Stimulated activated CD4-positive, alpha-beta T cell treated with anti-CD3 and anti-CD28 coated beads, Interleukin-2, amount 100 ng/mL, for 48 hours (primary cell): ENCODE data around the gene DCLK1.

Experiments
- DNase-seq, 2 donors: peaks; one replicate each; pipeline ENCODE4 v3.0.0-alpha.2; 2020

The DCLK1 gene

DNA sequence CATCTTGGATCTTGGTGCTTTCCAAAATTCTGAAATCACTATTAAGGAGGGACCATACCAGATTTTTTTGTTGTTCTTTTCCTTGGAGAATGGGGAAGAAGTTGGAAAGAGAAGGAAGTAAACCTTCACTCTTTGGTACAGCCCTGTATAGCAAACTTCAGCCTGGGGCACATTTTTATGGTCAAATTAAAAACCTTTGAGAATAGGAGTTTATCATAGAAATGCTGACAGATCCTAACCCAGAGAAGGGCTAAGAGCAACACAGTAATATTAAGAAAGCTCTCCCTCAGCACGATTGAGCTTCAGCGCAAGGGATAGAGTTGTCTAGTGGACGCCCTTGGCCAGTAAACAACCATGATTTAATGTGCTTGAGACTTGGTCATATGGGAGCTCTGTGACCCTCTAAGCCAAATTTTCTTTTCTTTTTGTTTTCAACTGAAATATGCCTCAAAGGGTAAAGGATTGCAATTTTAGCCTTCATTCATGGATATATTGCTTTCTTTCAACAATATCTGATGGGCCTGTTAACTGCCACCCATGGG is 360.4 kb downstream of the DCLK1 start:
- DNase-seq, result no peak

DNA sequence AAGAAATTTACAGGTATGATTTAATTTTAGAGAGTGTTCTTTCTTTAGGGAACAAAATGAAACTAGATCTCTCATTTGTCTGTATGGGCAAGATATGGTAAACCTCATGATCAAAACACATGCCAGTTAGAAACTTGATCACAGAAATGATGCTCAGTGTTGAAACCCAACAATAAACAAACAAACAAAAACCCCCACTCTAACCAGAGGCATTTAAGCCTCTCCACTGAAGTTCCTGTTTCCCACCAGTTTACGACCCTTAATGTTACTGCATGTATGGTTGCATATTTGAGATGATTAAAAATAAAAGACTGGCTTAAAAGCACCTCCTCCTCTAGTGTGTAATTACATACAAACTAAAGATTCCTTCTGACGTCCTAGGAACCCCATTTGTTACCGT is 361.4 kb downstream of the DCLK1 start:
- no peak for DNase-seq

DNA sequence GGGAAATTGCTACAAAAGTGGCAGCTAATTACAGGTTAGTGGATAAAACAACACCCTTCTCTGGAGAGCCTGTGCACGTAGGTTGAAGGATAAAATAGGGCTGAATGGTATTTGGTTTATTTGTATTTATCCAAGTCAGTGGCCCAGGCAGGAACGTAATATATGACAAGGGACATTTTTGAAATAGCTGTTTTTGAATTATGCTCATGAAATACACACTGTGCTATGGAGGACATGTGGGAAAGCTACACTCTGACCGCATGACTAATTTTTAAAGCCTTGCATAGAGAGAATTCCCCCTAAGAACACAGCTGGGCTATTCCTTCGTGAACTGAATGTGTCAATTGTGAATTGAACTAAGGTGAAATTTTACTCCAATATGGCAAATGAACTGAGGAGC is 362.6 kb downstream of the DCLK1 start:
- no peak for DNase-seq

DNA sequence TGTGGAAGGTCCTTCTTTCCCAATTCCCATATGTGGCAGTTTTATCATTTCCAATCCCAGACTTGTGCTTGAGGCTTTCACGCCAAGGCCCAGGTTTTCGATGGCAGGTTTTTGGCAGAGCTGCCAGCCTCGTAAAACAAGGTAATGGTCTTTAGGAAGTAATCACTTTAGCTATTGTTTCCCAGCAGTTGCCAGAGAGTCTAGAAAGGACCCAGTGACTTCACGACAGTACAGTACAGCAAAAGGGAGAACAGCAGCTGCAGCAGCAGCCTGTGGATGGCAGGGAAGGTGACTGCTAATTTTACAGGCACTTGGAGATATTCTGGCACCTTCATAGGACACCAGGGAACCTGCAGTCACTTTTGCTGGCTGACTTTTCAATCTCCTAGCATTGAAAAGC is 363.1 kb downstream of the DCLK1 start:
- no peak for DNase-seq

GRCh38 chr13:35767256-35767976 is 363.8 kb downstream of the DCLK1 start:
- no peak for DNase-seq

DNA sequence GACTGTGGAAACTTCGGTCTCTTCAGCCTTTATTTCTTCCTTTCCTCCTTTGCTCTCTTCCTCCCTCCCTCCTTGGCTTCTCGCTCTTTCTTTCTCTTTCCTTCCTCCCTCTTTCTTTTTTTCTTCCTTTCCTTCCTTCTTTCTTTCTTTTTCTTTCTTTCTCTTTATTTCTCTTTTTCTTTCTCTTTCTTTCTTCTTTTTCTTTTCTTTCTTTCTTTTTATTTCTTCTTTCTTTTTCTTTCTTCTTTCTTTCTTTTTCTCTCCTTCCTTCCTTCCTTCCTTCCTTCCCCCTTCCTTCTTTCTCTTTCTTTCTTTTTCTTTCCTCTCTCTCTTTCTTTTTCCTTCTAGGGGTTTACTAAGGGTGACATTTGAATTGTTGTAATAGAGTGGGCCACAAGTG is 364.5 kb downstream of the DCLK1 start:
- no peak for DNase-seq

DNA sequence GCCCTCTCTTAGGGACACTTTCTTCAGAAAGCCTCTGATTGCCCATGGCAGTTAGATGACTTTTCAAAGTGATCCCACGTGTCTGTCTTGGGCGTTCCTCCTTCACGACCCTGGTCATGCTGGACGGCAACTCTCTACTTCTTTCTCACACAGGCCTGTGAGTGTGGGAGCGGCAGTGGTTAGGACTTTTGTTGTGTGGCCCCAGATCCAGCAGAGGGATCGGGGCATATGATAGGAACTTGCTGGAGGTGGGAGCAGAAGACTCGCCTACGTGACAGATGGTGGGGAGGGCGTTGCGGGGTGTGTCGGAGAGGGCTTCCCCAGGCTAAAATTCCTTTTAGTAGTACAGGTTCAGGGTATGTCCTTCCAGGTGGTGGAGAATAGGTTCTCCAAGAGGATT is 365.2 kb downstream of the DCLK1 start:
- no peak for DNase-seq

- DNase-seq, result no peak
These were observed 365.8 kb downstream of the DCLK1 start for GRCh38 chr13:35765366-35765765.

- DNase-seq, result no peak
These were observed 366.7 kb downstream of the DCLK1 start for GRCh38 chr13:35764326-35765015.

GRCh38 chr13:35763782-35764123 is 367.4 kb downstream of the DCLK1 start:
- DNase-seq, result no peak

DNA sequence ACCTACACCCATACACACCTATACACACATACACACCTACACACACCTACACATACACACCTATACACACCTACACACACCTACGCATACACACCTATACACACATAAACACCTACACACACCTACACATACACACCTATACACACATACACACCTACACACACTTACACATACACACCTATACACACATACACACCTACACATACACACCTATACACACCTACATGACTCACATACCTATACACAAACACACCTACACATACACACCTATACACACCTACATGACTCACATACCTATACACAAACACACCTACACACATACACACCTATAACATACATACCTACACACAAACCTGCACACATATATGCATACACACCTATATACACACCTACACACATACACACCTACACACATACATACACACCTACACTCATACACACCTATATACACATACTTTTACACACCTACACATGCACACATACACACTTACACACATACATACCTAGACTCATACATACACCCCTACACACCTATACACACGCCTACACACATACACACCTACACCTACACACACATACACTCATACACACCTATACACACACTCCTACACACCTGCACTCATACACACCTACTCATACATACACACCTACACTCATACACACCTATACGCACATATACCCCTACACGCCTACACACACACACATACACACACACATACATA is 368.0 kb downstream of the DCLK1 start:
- no peak for DNase-seq

DNA sequence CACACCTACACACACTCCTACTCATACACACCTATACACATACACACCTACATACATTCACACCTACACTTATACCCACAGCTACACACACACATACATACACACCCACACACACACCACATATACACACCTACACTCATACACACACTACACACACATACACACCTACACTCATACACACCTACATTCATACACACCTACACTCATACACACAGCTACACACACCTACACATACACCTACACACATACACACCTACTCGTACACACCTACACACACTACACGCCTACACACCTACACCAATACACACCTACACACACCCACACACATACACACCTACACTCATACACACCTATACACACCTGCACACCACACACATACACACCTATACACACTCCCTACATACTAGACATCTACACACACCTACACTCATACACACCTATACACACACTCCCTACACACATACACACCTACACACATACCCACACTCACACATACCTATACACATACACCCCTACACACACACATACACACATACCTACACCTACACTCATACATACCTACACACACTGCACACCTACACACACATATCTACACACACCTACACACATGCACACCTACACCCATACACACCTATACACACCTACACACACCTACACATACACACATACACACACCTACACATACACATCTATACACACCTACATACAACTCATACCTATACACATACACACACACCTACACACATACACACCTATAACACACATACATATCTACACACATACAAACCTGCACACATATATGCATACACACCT is 369.5 kb downstream of the DCLK1 start:
- no peak for DNase-seq

DNA sequence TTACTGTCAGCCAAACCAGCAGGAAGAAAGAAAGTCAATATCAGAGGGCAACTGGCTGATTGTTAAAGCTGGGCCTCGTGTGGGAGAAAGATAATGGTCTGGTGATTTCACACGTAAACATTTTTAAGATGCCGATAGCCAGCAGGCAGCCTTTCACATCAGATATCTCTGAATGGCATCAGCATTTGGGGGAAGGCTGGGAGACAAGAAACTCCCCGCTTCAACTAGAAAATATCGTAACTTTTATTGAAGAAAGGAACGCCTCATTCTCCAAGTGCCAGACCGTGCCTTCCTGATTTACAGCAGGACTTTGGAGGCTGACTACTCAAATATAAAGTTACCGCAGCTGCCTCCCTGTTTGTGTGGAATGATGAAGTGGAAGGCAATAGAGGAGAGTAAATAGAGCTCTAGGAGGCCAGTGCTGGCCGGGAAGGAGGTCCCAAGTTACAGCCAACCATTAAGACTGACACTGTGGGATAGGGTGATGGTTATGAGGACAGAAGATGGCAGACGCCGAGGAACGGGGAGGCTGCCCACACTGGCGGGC is 370.4 kb downstream of the DCLK1 start:
- no peak for DNase-seq

DNA sequence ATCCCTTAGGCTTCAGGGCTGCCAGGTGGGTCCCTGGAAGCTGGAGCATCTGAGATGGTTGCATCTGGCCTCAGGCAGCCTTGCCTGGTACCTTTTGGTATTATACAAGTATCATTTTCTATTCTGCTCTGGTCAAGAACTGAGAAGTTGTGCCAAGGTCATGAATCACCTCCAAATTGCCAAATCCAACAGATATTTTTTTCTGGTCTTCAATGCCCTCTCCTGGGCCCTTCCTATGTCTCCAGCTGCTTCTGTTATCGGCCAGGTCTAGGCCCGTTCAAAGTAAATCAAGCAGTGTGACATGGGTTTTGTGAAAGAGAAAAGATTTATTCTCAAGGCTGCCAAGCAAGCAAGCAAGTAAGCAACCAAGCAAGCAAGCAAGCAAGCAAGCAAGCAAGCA is 383.6 kb downstream of the DCLK1 start:
- DNase-seq, result no peak

- no peak for DNase-seq
These were observed 386.5 kb downstream of the DCLK1 start for GRCh38 chr13:35744566-35745178.

DNA sequence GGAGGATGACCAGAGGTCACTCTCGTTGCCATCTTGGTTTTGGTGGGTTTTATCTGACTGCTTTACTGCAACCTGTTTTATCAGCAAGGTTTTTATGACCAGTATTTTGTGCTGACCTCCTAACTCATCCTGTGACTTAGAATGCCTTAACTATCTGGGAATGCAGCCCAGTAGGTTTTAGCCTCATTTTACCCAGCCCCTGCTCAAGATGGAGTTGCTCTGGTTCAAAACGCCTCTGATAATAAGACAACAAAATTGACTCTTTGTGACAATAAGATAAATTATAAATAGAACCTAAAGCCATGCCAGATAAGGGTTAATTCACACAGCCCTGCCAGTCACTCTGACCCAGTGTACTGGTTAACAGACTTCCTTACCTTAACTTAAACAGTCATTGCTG is 387.0 kb downstream of the DCLK1 start:
- no peak for DNase-seq

DNA sequence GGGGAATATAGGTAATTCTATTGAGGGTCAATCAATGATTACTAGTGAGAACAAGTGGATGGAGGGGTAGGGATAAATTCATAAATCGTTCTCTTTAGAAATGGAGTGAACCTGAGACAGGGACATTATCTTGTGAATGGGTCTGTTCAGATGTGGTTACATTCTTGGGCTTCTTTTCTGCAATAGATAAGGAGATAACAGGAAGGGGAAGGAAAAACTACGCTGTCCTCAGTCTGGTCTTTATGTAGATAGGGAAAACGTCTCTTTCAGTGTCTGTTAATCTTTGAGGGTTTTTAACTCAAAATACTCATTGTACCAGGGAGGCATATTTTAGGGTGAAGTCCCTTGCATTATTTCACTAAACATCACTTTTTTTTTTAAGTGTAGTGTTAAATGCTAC is 388.0 kb downstream of the DCLK1 start:
- no peak for DNase-seq

GRCh38 chr13:35741657-35742056 is 389.5 kb downstream of the DCLK1 start:
- no peak for DNase-seq

DNA sequence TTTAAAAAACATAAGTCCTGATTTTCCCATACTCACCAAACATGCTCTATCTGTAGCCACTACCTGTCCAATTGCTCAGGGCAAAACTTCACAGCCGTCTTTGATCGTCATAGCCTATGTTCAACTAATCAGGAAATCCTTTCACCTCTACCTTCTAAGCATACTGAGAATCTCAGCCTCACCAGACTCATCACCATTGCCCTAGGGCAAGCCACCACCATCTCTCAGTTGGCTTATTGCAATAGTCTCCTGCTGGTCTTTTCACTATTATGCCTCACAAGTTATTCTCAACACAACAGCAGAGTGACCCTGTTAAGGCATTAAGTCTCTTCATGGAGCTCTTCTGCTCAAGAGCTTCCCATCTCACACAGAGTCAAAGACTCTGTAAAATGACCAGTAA is 394.3 kb downstream of the DCLK1 start:
- DNase-seq, result no peak

GRCh38 chr13:35733827-35734226 is 397.4 kb downstream of the DCLK1 start:
- DNase-seq, result no peak

DNA sequence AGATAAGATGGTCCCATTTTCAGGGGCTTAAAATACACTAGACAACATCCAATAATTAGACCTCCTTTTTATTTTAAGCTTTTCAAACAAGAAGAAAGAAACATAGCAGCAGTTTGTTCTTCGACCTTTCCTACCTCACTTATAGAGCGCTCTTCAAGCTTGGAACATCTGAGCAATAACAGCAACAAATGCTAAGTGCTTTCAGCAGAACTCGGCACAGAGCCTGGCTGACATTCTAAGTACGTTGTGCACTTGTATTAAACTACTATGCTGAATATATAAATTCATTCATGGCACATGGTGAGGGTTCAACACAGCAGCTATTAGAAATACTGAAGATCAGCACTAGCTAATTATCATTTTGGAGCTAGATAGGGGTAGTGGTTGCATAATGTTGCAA is 398.6 kb downstream of the DCLK1 start:
- DNase-seq, result no peak

- DNase-seq, result no peak
These were observed 399.7 kb downstream of the DCLK1 start for GRCh38 chr13:35731471-35731870.
